Adipose tissue (tissue), 3 donors: ENCODE results near the gene PPP1R13B. TPM values are rescaled to one million over a fixed set of nuclear protein-coding genes. Genes with fewer than 3 reads are reported as not detected.

ENCODE experiments used
- H3K27ac ChIP-seq: one replicate; pipeline ENCODE4 v1.5.1; 2013; ENCODE audit warnings: low read depth, low read length
- WGBS, 3 donors: extraction: QIAGEN DNeasy Blood & Tissue Kit; methylation state at CpG; one replicate each; pipeline ENCODE4 v1.1.7; 2013; 5-methylcytosine and 5-hydroxymethylcytosine counted together
- polyA plus RNA-seq, 3 donors: library from polyadenylated mRNA; stranded (reverse); fragments of 200-250 nt; gene quantifications; one replicate each; pipeline ENCODE4 v1.2.3, GENCODE V29; 2013
- donor health status: healthy with polysubstance abuse.
- donor health status: Bipolar disorder and iron deficiency.
- donor health status: healthy.

The PPP1R13B gene
- polyA plus RNA-seq, 3 donors = 9.7 to 12.7 (median 12.6) TPM

- no peak overlapping the region for H3K27ac ChIP-seq
- 86 to 92% (median 87%) methylated on average over 6 of the region's 6 CpGs for WGBS, 3 donors
Observed at GRCh38 chr14:103863245-103863644, 15.9 kb upstream of the PPP1R13B start.

- WGBS, 3 donors = 68 to 82% (median 81%) methylated on average over 7 of the region's 7 CpGs
- H3K27ac ChIP-seq = no peak overlapping the region
Observed at GRCh38 chr14:103862393-103862782, 15.0 kb upstream of the PPP1R13B start.

- no peak overlapping the region for H3K27ac ChIP-seq
Observed at GRCh38 chr14:103861413-103862392, 14.3 kb upstream of the PPP1R13B start.

GRCh38 chr14:103859416-103860202 is 12.2 kb upstream of the PPP1R13B start:
- H3K27ac ChIP-seq = no peak overlapping the region
- WGBS, 3 donors = 64 to 85% (median 65%) methylated on average over 13 to 18 of the region's 18 CpGs

More at GRCh38 chr14:103861413-103862392, 14.3 kb upstream of the PPP1R13B start:
- WGBS, 3 donors = 72 to 83% (median 77%) methylated on average over 14 of the region's 14 CpGs

- WGBS, 3 donors = 82 to 93% (median 89%) methylated on average over 13 of the region's 13 CpGs
- no peak overlapping the region for H3K27ac ChIP-seq
Observed at GRCh38 chr14:103858063-103858781, 10.8 kb upstream of the PPP1R13B start.

- 76 to 91% (median 85%) methylated on average over 5 to 6 of the region's 6 CpGs for WGBS, 3 donors
- no peak overlapping the region for H3K27ac ChIP-seq
Observed at GRCh38 chr14:103857256-103857655, 9.9 kb upstream of the PPP1R13B start.

GRCh38 chr14:103856607-103857006 is 9.2 kb upstream of the PPP1R13B start:
- 57 to 65% (median 61%) methylated on average over 7 of the region's 7 CpGs for WGBS, 3 donors
- H3K27ac ChIP-seq = no peak overlapping the region

GRCh38 chr14:103856105-103856504 is 8.7 kb upstream of the PPP1R13B start:
- WGBS, 3 donors = 87 to 89% (median 88%) methylated on average over 8 of the region's 8 CpGs
- H3K27ac ChIP-seq = no peak overlapping the region

GRCh38 chr14:103855734-103856095 is 8.3 kb upstream of the PPP1R13B start:
- 50 to 74% (median 67%) methylated on average over 6 of the region's 6 CpGs for WGBS, 3 donors
- no peak overlapping the region for H3K27ac ChIP-seq

GRCh38 chr14:103854822-103855733 is 7.7 kb upstream of the PPP1R13B start:
- WGBS, 3 donors = 35 to 39% (median 39%) methylated on average over 18 of the region's 18 CpGs
- H3K27ac ChIP-seq = no peak overlapping the region

- 87 to 94% (median 89%) methylated on average over 13 of the region's 13 CpGs for whole genome bisulfite sequencing, 3 donors
- H3K27ac ChIP-seq = no peak overlapping the region
Observed at GRCh38 chr14:103854017-103854808, 6.8 kb upstream of the PPP1R13B start.

GRCh38 chr14:103849151-103849886 is 1.9 kb upstream of the PPP1R13B start:
- WGBS, 3 donors = 86 to 92% (median 88%) methylated on average over 13 of the region's 13 CpGs
- H3K27ac ChIP-seq = no peak overlapping the region

- 16 to 29% (median 19%) methylated on average over 54 to 57 of the region's 57 CpGs for WGBS, 3 donors
- no peak overlapping the region for H3K27ac ChIP-seq
Observed at GRCh38 chr14:103848175-103849077, 1.1 kb upstream of the PPP1R13B start.

GRCh38 chr14:103846543-103847450 is 578 bp downstream of the PPP1R13B start:
- H3K27ac ChIP-seq = no peak overlapping the region

More at GRCh38 chr14:103846543-103847450, 578 bp downstream of the PPP1R13B start:
- 0 to 1% (median 1%) methylated on average over 71 to 90 of the region's 95 CpGs for WGBS, 3 donors
